Ovary (tissue), 3 donors: ENCODE results near the gene CCDC184.

Experiments used
- EP300 ChIP-seq: sonication (generic); formaldehyde crosslinking; IDR thresholded peaks from one replicate; pipeline ENCODE4 v1.6.1; 2017; ENCODE audit warnings: antibody characterized with exemption
- TF ChIP-seq, protein P1 (sequence below), 3 donors: fragments of 450-650 bp in 2 of 3; fragments of 200-600 bp in 1 of 3; IDR thresholded peaks; one replicate each; pipeline versions ENCODE4 v1.5.1 to v1.8.0; 2016 to 2022; ENCODE audit warnings: antibody characterized with exemption in 3 of 3, mild to moderate bottlenecking in 1 of 3
- donor health status: DM: no; HTN: no; CAD: no.

- TF ChIP-seq, protein P1, sequence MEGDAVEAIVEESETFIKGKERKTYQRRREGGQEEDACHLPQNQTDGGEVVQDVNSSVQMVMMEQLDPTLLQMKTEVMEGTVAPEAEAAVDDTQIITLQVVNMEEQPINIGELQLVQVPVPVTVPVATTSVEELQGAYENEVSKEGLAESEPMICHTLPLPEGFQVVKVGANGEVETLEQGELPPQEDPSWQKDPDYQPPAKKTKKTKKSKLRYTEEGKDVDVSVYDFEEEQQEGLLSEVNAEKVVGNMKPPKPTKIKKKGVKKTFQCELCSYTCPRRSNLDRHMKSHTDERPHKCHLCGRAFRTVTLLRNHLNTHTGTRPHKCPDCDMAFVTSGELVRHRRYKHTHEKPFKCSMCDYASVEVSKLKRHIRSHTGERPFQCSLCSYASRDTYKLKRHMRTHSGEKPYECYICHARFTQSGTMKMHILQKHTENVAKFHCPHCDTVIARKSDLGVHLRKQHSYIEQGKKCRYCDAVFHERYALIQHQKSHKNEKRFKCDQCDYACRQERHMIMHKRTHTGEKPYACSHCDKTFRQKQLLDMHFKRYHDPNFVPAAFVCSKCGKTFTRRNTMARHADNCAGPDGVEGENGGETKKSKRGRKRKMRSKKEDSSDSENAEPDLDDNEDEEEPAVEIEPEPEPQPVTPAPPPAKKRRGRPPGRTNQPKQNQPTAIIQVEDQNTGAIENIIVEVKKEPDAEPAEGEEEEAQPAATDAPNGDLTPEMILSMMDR (IDR thresholded peaks at IDR 0.05): no peak
- TF ChIP-seq EP300: no peak
Measured at GRCh38 chr12:48175613-48176416, 7.6 kb upstream of the CCDC184 start.
